Natural killer cell (primary cell): ENCODE results near the gene ATP11A. TPM values are rescaled to one million over a fixed set of nuclear protein-coding genes. Genes with fewer than 3 reads are reported as not detected.

Experiments used
- ATAC-seq, 3 donors: fragments of 150-1000 bp in 2 of 3; fragments of 200-7000 bp in 1 of 3; cut with Tn5 transposase; 1 replicate in 1 of 3; 2 replicates in 2 of 3; pipeline ENCODE4 v1.10.0; 2021; ENCODE audit warnings: mild to moderate bottlenecking in 2 of 3, moderate library complexity in 2 of 3
- DNase-seq, 2 donors: peaks; one replicate each; pipeline versions ENCODE4 v3.0.0 to v3.0.0-alpha.2; 2013 to 2021; ENCODE audit warnings: mixed read lengths in 1 of 2
- H3K27ac ChIP-seq: one replicate; pipeline ENCODE4 v1.5.1; 2013; ENCODE audit warnings: mild to moderate bottlenecking, low read length
- H3K27me3 ChIP-seq: one replicate; pipeline ENCODE4 v1.6.1; 2013; ENCODE audit warnings: low read length; ENCODE audit not compliant: control insufficient read depth, insufficient read depth
- H3K36me3 ChIP-seq: one replicate; pipeline ENCODE4 v1.6.1; 2013; ENCODE audit warnings: low read length; ENCODE audit not compliant: control insufficient read depth, insufficient read depth
- H3K4me1 ChIP-seq: one replicate; pipeline ENCODE4 v1.6.1; 2013; ENCODE audit warnings: low read length; ENCODE audit not compliant: control insufficient read depth, insufficient read depth
- H3K4me3 ChIP-seq: one replicate; pipeline ENCODE4 v1.5.1; 2013; ENCODE audit warnings: low read length
- H3K9me3 ChIP-seq: one replicate; pipeline ENCODE4 v1.6.1; 2013; ENCODE audit warnings: low read length; ENCODE audit not compliant: control insufficient read depth, insufficient read depth
- H3K27ac Mint-ChIP-seq, 2 donors: one replicate each; pipeline ENCODE4 v1.8.0; 2022; ENCODE audit warnings: mild to moderate bottlenecking in 2 of 2, mixed read lengths in 2 of 2, moderate library complexity in 1 of 2
- H3K27me3 Mint-ChIP-seq, 2 donors: one replicate each; pipeline ENCODE4 v1.8.0; 2022; ENCODE audit warnings: low read depth in 2 of 2, mixed read lengths in 2 of 2
- H3K36me3 Mint-ChIP-seq: one replicate; pipeline ENCODE4 v1.8.0; 2022; ENCODE audit warnings: mixed read lengths
- H3K4me1 Mint-ChIP-seq, 2 donors: one replicate each; pipeline ENCODE4 v1.8.0; 2022; ENCODE audit warnings: mixed read lengths in 2 of 2
- H3K4me3 Mint-ChIP-seq: one replicate; pipeline ENCODE4 v1.8.0; 2022; ENCODE audit warnings: mild to moderate bottlenecking, moderate library complexity, mixed read lengths
- H3K9me3 Mint-ChIP-seq, 2 donors: one replicate each; pipeline ENCODE4 v1.8.0; 2022; ENCODE audit warnings: mixed read lengths in 2 of 2
- WGBS: methylation state at CpG from one replicate; pipeline ENCODE4 v1.1.7; 2013; ENCODE audit warnings: missing lambda C conversion rate; ENCODE audit not compliant: insufficient coverage; 5-methylcytosine and 5-hydroxymethylcytosine counted together
- intact Hi-C: fragments of 100-400 bp; cut with micrococcal nuclease; formaldehyde crosslinking; loops from one replicate; pipeline ENCODE4 v1.14.2; 2022
- total RNA-seq, 4 donors: library from RNA; stranded (reverse); fragments of 120-200 nt in 1 of 4; gene quantifications; one replicate each; pipeline versions ENCODE4 v1.2.3 to v1.2.4, GENCODE V29; 2013 to 2022
- TF ChIP-seq, protein P1 (sequence below): fragments of 200-600 bp; IDR thresholded peaks from one replicate; pipeline ENCODE4 v1.8.0; 2022; ENCODE audit warnings: antibody characterized with exemption

Gene ATP11A
- total RNA-seq, 3 donors from 2014 or later (not counting 1 experiment from before 2014, with no cell fraction given), result 47.1 to 68.6 (median 50.7) TPM

DNA sequence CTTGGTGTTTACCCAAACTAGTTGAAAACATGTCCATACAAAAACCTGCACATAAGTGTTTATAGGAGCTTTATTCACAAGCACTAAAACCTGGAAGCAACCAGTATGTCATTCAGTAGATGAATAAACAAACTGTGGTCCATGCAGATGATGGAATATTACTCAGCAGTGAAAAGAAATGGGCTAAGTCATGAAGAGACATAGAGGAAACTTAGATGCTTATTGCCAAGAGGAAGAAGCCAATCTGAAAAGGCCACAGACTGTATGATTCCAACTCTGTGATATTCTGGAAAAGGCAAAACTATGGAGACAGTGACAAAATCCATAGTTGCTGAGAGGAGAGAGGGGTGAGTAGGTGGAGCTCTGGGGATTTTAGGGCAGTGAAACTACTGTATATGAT lies 240.4 kb downstream of the ATP11A start:
- Histone ChIP-seq H3K27me3 (peaks cover 8% of the 10 kb centered on the region), H3K27ac (no peak overlapping the region), H3K36me3 (no peaks in the 10 kb centered on the region), H3K4me3 (no peak overlapping the region), H3K4me1 (peaks cover 10% of the 10 kb centered on the region), H3K9me3 (no peaks in the 10 kb centered on the region)
- intact Hi-C loops, result no loop called here
- Mint-ChIP-seq H3K4me3 (no peak overlapping the region), H3K4me1 (peaks cover 13% of the 10 kb centered on the region in 2 donors), H3K27ac (no peak overlapping the region), H3K27me3 (peaks cover 21 to 44% of the 10 kb centered on the region in 2 donors), H3K9me3 (no peaks in the 10 kb centered on the region), H3K36me3 (peaks cover 6% of the 10 kb centered on the region)
- ATAC-seq, result no peak
- TF ChIP-seq, protein P1, sequence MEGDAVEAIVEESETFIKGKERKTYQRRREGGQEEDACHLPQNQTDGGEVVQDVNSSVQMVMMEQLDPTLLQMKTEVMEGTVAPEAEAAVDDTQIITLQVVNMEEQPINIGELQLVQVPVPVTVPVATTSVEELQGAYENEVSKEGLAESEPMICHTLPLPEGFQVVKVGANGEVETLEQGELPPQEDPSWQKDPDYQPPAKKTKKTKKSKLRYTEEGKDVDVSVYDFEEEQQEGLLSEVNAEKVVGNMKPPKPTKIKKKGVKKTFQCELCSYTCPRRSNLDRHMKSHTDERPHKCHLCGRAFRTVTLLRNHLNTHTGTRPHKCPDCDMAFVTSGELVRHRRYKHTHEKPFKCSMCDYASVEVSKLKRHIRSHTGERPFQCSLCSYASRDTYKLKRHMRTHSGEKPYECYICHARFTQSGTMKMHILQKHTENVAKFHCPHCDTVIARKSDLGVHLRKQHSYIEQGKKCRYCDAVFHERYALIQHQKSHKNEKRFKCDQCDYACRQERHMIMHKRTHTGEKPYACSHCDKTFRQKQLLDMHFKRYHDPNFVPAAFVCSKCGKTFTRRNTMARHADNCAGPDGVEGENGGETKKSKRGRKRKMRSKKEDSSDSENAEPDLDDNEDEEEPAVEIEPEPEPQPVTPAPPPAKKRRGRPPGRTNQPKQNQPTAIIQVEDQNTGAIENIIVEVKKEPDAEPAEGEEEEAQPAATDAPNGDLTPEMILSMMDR, result no peak
- no peak for DNase-seq

DNA sequence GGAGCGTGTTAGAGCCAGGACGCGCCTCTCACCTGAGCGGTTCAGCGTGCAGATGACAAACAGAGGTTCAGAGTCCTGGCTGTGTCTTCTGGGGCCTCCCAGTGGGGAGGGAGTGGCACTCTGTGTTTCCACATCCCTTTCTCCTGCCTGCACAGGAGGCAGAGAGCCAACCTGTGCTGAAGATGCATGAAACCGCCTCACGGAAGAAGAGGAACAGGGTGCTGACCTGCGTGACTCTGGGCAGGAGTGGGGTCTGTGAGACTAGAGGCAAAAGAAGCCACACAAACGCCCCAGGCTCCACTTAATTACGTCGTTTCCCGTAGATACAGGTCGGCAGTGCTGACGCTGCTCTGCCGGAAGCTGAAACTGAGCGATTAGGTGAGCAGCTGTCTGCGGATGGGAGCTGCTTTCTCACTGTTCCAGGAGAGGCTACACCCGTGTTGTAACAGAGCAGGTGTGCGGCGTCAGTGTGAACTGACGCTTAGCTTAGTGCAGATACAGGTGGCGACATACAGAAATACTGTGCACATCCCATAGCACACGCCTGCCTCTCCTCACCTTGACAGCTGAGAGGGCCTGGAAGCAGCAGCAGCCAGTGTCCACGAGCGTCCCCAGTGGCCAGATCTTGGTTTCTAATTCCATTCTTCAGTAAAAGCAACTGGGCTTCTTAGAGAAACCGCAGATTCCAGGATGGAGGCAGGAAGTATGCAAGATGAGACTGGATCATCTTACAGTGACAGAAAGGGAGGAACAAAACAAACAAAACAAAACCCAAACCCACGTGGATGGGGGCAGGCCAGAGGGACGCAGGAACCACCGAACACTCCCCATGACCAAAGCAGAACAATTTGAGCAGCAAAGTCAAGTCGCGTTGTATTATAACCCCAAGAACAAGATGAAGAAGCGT lies 241.4 kb downstream of the ATP11A start:
- Histone ChIP-seq H3K4me3 (no peak overlapping the region), H3K27me3 (peaks cover 8% of the 10 kb centered on the region), H3K9me3 (no peaks in the 10 kb centered on the region), H3K27ac (no peak overlapping the region), H3K4me1 (peaks cover 10% of the 10 kb centered on the region), H3K36me3 (no peaks in the 10 kb centered on the region)
- Mint-ChIP-seq H3K27me3 (peaks cover 21 to 49% of the 10 kb centered on the region in 2 donors), H3K36me3 (peaks cover 6% of the 10 kb centered on the region), H3K4me3 (no peak overlapping the region), H3K4me1 (peaks cover 13% of the 10 kb centered on the region in 2 donors), H3K9me3 (no peaks in the 10 kb centered on the region), H3K27ac (no peak overlapping the region)
- WGBS, result 90% methylated on average over 31 of the region's 32 CpGs
- DNase-seq, result peak in 1 of 2 donors; percentile 19
- ATAC-seq, result no peak
- intact Hi-C loops, result no loop called here
- TF ChIP-seq, protein P1, result no peak

DNA sequence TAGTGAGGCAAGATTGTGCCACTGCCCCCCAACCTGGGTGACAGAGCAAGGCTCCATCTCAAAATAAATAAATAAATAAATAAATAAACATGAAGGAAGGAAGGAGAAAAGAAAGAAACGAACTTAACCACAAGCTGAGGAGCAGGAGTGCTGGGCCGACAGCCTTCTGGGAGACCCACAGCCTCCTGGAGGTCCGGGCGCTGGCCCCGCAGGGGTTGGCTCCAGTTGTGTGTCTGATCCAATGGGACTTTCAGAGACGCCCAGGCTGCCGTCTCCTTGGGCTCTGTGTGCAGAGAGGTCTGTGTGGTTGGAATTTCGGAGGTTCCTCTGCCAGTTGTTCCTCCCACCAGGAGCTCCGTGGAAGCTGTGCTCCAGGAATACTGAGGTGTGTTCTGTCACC lies 243.1 kb downstream of the ATP11A start:
- DNase-seq (no peak), ATAC-seq (no peak)
- 83% methylated on average over 9 of the region's 9 CpGs for WGBS
- Mint-ChIP-seq H3K27ac (no peak overlapping the region), H3K4me3 (no peak overlapping the region), H3K36me3 (peaks cover 6% of the 10 kb centered on the region), H3K9me3 (no peaks in the 10 kb centered on the region), H3K4me1 (peaks cover 13 to 18% of the 10 kb centered on the region in 2 donors), H3K27me3 (peaks cover 27 to 48% of the 10 kb centered on the region in 2 donors)
- TF ChIP-seq, protein P1, result no peak
- no peak overlapping the region for H3K27ac ChIP-seq
- intact Hi-C loops, result no loop called here
- peaks cover 8% of the 10 kb centered on the region for H3K27me3 ChIP-seq
- peaks cover 10% of the 10 kb centered on the region for H3K4me1 ChIP-seq
- H3K9me3 ChIP-seq, result no peaks in the 10 kb centered on the region
- H3K4me3 ChIP-seq, result no peak overlapping the region
- H3K36me3 ChIP-seq, result no peaks in the 10 kb centered on the region
